Testis (tissue), 2 donors: ENCODE results near the gene CNNM4.

ENCODE experiments used
- POLR2A ChIP-seq: fragments of 450-650 bp; IDR thresholded peaks from one replicate; pipeline ENCODE4 v1.6.1; 2017; ENCODE audit warnings: antibody characterized with exemption, mild to moderate bottlenecking, moderate library complexity
- TF ChIP-seq, protein P1 (sequence below), 3 experiments: fragments of 450-650 bp in 2 of 3; fragments of 200-600 bp in 1 of 3; sonication (generic) in 1 of 3; IDR thresholded peaks; one replicate each; pipeline ENCODE4 v1.5.1; 2016 to 2019; ENCODE audit warnings: antibody characterized with exemption in 3 of 3, mild to moderate bottlenecking in 2 of 3, moderate library complexity in 1 of 3

DNA sequence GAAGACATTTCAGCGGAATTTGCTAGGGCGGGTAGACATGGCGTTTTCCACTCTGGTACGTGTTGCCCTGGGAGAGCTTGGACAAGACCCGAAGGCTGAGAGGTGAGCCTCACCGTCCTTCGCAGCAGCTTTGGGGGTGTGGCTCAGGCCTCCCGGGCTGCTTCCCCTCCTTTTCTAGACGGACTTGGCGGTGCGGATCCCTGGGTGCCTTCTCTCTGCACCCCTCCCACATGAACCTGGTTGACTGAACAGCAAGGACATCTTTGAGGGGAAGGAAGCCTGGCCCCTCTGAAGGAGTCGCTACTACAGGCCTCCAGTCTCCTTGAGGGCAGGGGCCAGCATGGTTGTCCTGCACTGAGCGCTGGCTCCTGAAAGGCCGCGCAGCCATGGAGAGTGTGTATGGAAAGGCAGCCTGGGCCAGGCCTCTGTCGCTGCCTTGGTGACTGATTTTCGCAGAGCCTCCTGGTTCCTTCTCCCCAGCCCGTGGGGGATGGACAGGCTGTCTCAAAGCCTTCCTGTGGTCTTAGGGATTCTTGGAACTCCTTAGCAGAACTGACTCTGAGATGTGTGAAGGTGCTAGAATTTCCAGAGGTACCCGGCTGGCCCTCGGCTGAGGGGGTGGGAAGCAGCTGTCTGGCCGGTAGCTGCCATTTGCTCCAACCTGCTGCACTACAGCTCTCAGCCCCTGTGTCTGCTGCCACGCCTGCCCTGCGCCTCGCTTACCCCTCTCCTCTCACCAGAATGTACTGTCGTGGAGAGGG is 9.9 kb downstream of the CNNM4 start:
- TF ChIP-seq, protein P1, sequence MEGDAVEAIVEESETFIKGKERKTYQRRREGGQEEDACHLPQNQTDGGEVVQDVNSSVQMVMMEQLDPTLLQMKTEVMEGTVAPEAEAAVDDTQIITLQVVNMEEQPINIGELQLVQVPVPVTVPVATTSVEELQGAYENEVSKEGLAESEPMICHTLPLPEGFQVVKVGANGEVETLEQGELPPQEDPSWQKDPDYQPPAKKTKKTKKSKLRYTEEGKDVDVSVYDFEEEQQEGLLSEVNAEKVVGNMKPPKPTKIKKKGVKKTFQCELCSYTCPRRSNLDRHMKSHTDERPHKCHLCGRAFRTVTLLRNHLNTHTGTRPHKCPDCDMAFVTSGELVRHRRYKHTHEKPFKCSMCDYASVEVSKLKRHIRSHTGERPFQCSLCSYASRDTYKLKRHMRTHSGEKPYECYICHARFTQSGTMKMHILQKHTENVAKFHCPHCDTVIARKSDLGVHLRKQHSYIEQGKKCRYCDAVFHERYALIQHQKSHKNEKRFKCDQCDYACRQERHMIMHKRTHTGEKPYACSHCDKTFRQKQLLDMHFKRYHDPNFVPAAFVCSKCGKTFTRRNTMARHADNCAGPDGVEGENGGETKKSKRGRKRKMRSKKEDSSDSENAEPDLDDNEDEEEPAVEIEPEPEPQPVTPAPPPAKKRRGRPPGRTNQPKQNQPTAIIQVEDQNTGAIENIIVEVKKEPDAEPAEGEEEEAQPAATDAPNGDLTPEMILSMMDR (IDR thresholded peaks at IDR 0.05): no peak
- TF ChIP-seq POLR2A: no peak
